Endothelial cell of umbilical vein (primary cell): ENCODE measurements around the gene EEF1AKMT1.

Experiments used
- CTCF ChIP-seq, 2 donors: IDR thresholded peaks; 1 replicate in 1 of 2; 2 replicates in 1 of 2; pipeline ENCODE4 v1.5.1; 2011; ENCODE audit warnings: low read length in 2 of 2, mild to moderate bottlenecking in 2 of 2, moderate library complexity in 2 of 2, control low read depth in 1 of 2, inconsistent platforms in 1 of 2, low read depth in 1 of 2; ENCODE audit not compliant: insufficient read depth in 1 of 2; ENCODE audit errors: extremely low read depth in 1 of 2
- EZH2 ChIP-seq: IDR thresholded peaks from 2 replicates; pipeline ENCODE4 v1.6.1; 2012; ENCODE audit warnings: borderline replicate concordance, low read depth, mild to moderate bottlenecking, moderate library complexity, low read length, inconsistent platforms; ENCODE audit not compliant: severe bottlenecking
- FOS ChIP-seq: IDR thresholded peaks from 2 replicates; pipeline ENCODE4 v1.6.1; 2011; ENCODE audit warnings: mild to moderate bottlenecking, low read length, moderate library complexity, borderline replicate concordance; ENCODE audit not compliant: insufficient read depth
- GATA2 ChIP-seq: IDR thresholded peaks from 2 replicates; pipeline ENCODE4 v1.7.0; 2011; ENCODE audit warnings: low read depth, mild to moderate bottlenecking, moderate library complexity, mixed read lengths, low read length; ENCODE audit not compliant: insufficient read length, insufficient read depth
- JUN ChIP-seq: IDR thresholded peaks from 2 replicates; pipeline ENCODE4 v1.6.1; 2011; ENCODE audit warnings: borderline replicate concordance, low read depth; ENCODE audit not compliant: insufficient read length, insufficient read depth
- POLR2A ChIP-seq: IDR thresholded peaks from 2 replicates; pipeline ENCODE4 v1.6.1; 2012; ENCODE audit warnings: low read depth, mild to moderate bottlenecking, control low read depth, low read length
- POLR2AphosphoS5 ChIP-seq: IDR thresholded peaks from 2 replicates; pipeline ENCODE4 v1.6.1; 2012; ENCODE audit warnings: low read depth, mild to moderate bottlenecking, control low read depth, low read length, moderate library complexity; ENCODE audit not compliant: insufficient read depth

DNA sequence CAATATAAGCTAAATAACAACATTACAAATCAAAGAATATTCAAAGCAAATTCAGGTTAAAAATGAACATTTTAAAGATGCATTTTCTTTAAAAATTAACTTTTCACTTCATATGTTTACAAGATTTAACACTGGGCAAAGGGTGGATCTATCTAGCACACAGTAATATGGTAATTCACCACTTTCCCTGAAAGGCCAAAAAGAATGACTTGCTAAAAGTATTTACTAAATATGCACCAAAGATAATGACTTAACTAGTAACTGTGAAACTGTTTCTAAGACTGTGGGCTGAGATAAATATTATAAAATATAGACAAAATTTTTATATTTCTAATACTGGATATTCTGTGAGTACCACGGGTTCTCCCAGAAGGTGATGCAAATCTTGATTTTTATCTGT lies 4.5 kb upstream of the EEF1AKMT1 start:
- TF ChIP-seq CTCF (IDR thresholded peaks at IDR 0.05; ENCODE audit: extremely low read depth in 1 of 2, insufficient read depth in 1 of 2, low read depth in 1 of 2, low read length in 2 of 2), result no peak
- no peak for TF ChIP-seq EZH2
- no peak for TF ChIP-seq POLR2A
- no peak for TF ChIP-seq POLR2AphosphoS5
- no peak for TF ChIP-seq GATA2
- no peak for TF ChIP-seq FOS
- TF ChIP-seq JUN, result no peak
